Dermis blood vessel endothelial cell (primary cell): ENCODE results near the gene NPHP1. TPM values are rescaled to one million over a fixed set of nuclear protein-coding genes. Genes with fewer than 3 reads are reported as not detected.
"Not testable (repeated sequence)": the region's sequence is repeated elsewhere in the genome, so short reads cannot be mapped to it uniquely, and the experiment has no call there.

Experiments used
- DNase-seq: peaks from one replicate; pipeline ENCODE4 v3.0.0; 2010
- total RNA-seq: library from RNA; depleted of rRNA; stranded (reverse); fragments of >200 nt; gene quantifications from 2 replicates; pipeline ENCODE4 v1.2.3, GENCODE V29; 2014

The NPHP1 gene
- total RNA-seq: 2.9 TPM in 2 replicates

DNA sequence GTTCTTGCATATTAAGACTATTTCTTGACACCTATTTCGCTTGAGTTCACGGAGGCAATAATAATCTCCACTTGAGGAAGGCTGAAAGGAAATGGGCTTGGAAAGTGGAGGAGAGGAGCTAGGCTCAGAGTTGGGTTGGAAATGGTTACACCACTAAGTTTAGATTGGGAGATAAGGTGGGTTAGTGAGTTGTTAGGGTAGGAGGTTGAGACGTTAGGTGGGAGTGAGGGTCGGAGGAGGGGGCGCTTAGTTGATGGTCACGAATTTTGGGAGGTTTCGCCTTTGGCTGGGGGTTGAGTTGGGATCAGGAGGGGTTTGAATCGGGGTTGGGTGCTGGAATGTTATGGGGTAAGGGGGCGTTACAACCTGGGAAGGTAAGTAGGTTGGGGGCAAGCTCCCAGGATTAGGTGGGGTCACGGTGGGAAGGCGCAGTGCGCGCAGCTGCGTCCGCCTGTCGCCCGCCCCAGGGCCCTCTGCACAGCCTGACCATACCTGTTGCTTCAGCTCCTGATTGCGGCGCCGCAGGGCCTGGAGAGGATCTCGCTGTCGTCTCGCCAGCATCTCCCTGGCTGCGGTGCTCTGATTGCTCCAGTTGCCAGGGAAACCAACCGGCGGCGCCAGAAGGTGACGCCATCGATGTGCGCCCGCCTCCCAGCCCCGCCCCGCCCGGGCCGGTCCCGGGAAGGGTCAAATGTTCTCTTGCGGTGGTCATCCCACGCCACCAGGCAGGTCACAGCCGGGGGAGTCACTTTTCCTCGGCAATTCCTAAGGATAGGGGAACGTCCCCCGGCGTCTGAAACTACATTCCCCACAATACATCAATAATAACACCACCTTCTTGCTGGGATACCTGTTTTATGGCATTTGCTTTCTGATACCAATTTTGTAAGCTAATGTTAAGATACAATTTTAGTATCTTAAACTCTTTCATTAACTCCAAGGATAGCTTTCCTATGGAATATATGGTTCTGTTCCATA, at the start of gene NPHP1:
NPHP1 (minus strand) TSS at position 606 of the 978 bp plus-strand sequence; CDS start at position 561, 45 bp downstream.
- peak; percentile 88 for DNase-seq

DNA sequence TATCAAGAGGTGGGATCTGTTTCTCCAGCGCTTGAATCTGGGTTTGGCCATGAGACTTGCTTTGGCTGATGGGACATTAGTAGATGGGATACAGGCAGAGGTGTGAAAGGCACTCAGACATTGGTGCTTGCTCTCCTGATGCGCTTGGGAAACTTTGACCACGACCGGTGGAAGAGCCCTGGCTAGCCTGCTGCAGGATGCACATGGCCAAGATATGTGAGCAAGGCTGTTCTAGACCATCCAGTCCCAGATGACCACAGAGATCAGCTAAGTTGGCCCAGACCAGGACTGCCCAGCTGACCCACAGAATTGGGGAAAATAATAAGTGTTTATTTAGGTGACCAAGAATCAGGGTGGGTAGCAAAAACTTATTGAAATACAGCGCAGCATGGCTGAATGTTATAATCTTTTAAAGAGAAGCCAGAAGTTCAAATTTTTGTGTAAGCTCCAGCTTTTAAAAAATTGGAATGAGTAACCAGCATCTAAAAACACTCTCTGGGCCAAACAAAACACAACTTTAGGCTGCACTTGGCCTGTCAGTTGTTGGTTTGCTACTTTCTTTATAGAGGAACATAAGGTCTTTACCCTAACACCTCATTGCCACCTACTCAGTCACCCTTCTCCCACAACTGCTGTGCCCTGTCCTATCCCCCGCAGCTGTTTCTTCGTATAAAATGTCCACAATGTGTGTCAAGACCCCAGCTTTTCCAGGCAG, 43.4 kb upstream of the NPHP1 start:
- DNase-seq: not testable (repeated sequence)

DNA sequence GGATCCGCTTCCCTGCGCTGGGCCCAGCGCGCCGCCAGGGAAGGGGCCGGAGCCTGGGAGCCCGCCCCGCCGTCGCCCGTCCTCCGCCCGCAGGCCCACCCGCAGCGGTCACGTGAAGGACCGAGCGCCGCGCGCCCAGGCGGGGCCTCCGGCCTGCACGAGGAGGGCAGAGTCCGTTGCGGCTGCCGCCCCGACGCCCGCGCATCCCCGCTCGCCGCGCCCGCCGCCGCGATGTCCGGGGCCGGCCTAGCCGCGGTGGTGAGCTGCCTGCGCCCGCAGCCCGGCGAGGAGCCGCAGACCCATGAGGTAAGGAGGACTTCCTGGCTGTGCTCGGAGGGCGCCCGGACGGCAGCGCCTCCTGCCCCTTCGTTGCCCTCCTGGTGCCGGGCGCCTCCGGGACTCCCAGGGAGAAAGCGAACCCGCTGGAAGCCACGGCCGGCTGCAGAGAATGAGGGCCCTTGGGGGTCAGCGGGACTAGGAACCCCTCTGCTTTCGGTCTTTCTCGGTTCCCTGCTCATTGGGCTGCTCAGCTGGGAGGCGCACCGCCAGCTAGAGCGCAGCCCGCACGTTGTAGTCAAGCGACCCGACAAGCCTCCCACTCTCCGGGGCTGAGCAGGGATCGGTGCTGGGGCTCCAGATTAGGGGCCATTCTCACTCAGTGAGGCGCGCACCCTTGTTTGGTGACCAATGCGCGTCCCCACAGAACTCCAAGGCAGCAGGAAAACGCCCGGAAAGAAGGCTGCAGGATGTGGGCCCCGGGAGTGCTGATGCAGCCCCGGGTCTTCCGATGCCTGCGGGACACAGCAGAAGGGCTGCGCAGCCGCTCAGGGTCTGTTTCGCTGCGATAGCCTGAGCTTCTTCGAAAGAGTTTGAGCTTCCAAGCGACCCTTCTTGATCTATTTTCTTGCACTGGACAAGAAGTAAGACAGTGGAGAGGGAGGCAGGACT, 40.9 kb upstream of the NPHP1 start:
- DNase-seq: not testable (repeated sequence)

DNA sequence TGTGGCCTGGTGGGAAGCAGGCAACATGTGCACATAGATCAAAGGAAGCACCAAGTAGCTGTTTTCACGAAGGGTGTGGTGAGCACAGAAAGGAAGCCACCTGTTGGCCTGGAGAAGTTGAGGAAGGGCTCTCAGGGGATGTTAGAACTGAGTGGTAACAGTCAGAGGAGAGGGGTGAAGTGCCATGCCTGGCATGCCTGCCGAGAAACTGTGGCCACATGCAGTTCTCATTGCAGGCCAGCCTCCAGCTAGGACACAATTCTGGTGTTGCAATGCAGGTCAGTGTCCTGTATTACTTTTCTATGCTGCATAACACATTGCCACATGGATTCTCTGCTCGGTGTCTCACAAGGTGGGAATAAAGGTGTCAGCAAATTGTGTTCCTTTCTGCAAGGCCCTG, 38.5 kb upstream of the NPHP1 start:
- DNase-seq: not testable (repeated sequence)

DNA sequence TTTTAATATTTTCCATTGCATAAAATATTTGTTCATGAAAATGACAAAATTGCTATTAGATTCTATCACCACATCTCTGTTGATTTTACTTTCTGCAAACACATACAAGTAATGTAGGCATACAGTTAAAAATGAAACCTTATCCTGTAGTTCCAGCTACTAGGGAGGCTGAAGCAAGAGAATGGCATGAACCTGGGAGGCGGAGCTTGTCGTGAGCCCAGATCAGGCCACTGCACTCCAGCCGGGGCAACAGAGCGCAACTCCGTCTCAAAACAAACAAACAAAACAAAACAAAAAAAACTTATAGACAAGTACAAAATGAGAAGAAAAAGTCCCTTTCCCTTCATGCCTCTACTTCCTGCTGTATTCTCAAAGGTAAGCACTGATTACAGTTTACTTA, 29.7 kb upstream of the NPHP1 start:
- DNase-seq: not testable (repeated sequence)

DNA sequence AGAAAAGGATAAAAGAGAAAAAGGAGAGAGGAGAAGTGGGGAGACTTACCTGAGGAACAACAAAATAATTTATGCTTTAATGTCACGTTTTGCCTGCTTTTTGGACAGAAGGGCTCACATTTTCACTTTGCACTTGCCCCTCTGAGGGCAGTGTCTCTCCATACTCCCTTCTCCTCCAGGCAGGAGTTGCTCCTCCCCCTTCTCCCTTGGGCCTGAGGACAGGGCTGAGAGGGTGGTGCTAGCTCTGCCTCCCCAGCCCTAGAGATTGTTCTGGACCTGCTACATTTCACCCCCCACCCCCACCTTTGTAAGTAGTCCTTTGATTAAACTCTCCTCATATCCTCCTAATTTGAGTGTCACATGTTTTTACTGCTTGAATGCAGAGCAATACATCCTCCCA, 25.1 kb upstream of the NPHP1 start:
- DNase-seq: not testable (repeated sequence)

DNA sequence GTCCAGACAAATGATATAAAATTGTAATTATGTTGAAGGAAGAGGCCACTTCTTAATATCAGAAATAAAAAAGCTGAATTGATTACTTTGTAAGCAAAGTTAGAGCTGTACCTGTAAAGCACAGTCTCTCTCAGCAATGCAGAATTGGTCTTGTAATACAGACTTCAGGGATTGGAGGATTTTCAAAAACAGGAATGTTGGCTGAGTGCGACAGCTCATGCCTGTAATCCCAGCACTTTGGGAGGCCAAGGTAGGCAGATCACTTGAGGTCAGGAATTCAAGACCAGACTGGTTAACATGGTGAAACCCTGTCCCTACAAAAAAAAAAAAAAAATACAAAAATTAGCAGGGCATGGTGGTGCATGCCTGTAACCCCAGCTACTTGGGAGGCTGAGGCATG, 17.8 kb upstream of the NPHP1 start:
- DNase-seq: not testable (repeated sequence)

DNA sequence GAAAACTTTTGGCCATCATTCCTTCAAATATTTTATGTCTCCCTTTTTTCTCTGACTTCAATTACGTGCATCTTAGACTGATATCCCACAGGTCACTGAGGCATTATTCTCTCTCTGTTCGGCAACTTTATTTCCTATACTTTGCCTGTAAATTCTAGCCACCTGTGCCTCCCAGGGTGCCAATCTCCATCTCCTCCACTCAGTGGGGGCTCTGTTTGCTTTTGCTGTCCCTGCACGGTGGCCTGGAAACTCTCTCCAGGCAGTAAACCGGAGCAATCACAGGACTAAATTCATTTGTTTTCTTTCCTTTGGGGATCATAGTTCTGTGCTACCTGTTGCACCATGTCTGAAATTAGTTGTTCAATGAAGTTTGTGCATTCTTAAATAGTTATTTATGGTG, 17.1 kb upstream of the NPHP1 start:
- no peak for DNase-seq

DNA sequence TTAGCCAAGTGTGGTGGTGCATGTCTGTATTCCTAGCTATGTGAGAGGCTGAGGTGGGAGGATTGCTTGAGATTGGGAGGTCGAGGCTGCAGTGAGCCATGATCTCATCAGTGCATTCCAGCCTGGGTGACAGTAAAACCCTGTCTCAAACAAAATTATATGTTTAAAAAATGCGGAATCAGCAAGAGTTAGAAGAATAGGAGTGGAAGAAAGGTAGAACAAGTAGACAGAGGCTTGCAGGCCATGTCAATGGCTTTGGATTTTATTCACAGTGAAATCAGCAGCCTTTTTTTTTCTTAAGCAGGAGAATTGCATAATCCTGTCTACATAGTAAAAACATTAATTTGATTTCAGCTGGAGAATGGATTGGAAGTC, 15.4 kb upstream of the NPHP1 start:
- DNase-seq: no peak

DNA sequence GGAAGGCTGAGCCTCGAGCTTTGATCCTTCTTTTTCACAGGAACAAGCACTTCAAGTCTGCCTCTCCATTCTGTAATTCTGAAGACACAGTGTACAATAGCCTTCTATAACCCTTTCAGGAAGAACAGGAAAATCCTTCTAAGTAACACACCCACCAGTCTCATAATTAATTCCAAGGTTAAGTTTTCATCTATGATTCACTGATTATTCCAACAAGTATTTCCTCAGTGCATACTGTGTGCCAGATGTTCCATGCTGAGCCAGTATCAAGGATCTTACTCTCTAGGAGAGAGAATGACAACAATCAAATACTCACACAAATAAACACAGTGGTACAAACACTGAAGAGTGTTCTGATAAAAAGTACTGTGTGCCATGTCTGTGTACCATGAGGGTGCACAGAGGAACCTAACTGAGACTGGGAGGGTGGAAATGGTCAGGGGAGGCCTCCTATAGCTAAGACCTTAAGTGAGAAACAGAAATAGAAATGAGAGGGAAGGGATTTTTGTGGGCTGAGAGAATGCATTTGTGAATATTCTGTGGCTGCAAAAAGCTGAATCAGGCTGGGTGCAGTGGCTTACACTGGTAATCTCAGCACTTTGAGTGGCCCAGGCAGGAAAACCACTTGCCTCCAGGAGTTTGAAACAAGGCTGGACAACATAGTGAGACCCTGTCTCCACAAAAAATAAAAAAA, 14.8 kb upstream of the NPHP1 start:
- DNase-seq: peak; percentile 54

DNA sequence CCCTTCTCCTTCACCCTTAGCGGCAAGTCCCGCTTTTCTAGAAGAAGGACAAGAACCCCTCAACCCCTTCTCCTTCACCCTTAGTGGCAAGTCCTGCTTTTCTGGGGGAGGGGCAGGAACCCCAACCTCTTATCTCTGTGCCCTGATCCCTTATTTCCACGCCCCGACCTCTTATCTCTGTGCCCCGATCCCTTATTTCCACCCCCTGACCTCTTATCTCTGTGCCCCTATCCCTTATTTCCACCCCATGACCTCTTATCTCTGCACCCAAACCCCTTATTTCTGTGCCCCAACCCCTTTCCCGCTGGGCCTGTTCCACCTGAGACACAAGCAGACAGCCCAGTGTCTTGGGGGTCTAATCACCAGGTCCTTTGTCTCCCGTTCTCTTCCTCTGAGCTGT, 14.1 kb upstream of the NPHP1 start:
- DNase-seq: not testable (repeated sequence)

DNA sequence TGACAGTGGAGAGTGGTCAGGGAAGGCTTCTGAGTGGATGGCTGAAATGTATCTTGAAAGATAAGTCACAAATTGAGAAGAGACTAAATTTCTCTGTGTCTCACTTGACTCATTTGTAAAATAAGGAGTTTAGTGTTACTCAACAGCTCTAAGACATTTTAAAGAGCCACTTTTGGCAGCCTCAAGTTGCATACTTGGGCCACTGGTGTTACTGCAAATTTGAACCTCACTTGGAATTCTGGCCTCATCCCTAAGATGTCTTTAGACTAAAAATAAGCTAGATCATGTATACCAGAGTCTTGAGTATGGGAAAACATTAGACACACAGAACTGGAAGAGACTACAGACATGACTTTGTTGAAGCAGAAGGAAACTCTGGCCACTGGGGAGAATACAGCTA, 12.0 kb upstream of the NPHP1 start:
- DNase-seq: no peak

DNA sequence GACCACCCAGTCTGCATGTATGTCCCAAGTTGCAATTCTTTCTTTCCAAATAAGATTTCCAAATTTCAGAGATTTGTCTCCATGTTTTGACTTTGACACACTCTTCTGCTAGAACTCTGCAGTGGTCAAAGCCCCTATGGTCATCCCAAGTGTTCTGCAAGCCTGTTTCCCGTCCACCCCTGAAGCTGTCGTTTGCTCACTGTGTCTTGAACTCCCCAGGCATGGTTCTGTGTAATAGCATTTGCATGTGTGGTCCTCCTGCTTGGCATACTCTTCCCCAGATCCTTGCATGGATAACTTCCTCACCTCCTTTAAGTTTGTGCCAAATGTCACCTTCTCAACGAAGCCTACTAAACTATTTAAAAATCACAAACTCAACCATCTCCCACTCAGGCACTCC, 11.4 kb upstream of the NPHP1 start:
- DNase-seq: no peak

DNA sequence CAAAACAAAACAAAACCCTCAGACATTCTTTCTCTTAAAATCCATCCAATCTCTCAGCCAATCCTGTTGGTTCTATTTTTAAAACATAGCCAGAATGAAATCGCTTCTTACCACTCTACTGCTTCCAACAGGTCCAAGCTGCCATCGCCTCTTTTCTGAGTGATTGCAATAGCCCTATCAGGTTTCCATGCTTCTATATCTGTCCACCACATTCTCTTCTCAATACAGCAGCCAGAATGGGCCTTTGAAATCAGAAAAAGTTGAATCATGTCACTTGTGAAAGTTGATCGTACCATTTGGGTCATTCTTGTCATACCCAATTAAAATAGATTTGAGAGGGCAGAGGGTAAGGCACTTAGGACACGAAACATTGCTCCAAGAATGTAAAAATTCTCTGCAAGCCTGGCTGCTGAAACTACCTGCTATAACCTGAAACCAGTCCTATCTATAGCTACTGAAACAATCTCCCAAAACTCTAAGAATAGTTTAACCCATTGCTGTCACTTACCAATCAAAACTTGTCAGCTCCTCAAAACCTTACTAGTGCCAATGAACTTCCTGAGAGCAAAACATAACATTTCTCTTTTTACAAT, 10.8 kb upstream of the NPHP1 start:
- no peak for DNase-seq

DNA sequence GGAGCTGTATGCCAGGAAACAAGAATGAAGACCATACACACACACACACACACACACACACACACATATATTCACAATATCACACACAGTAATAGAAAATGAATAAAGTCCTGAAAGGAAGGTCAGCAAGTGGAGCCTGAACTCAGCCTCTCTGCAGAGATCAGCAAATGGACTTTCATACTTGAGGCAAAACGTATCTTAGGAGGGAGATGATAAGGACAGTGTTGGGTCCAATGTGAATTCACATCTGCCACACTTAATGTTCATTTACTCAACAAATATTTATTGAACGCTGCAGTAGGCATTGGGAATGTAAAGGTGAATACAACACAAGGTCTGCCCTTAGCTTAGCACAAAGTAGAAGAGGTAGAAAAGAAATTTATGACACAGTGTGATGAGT, 10.3 kb upstream of the NPHP1 start:
- DNase-seq: no peak

DNA sequence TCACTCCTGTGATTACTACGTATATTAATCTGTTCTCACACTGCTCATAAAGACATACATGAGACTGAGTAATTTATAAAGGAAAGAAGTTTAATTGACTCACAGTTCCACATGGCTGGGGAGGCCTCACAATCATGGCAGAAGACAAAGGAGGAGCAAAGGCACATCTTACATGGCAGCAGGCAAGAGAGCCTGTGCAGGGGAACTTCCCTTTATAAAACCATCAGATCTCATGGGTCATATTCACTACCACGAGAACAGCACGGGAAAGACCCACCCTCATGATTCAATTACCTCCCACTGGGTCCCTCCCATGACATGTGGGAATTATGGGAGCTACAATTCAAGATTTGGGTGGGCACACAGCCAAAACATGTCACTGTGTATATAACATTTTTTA, 8.7 kb upstream of the NPHP1 start:
- DNase-seq: not testable (repeated sequence)

DNA sequence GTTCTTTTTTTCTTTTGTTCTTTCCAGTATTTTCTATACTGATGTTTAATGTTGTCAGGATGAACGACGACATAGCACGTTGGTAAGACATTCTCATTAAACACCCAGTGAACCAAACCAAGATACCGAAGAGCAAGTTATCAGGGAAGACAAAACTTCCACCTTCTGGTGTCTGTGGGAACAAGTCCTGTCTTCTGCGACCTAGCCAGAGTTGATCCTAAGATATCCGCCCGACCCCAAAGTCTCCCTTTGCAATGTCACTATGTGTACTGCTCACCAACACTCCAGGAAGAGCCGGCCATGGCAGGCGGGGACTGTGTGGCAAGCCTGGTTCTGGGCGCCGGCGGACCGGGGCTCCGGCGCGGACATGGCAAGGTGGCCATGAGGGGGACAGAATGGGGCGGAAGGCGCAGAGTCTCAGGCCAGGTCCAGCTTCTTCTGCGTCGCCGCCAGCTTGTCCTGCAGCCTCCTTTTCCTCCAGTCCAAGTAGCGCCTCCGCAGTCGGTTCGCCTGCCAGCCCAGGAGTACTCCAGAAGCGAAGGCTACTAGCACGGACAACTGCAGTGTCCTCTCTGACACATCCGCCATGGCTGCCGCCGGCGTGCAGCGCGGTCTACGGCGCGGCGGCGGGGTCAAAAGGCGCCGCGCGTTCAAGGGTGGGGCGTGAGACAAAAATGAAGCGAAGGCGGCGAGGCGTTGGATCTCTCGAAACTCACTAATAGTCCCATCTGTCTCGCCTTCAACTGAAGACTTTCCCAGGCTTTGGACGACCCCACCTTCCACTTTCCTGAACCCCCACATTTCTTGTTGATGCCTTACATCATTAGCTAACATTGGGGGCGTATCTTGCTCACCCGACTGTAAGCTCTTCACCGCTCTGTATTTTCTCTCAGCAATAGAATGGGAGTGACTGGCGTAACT, 7.4 kb upstream of the NPHP1 start, which contains the start of gene MTLN:
MTLN (minus strand) TSS at position 610 of the 921 bp plus-strand sequence; CDS start at position 588, 22 bp downstream.
- peak; percentile 83 for DNase-seq

DNA sequence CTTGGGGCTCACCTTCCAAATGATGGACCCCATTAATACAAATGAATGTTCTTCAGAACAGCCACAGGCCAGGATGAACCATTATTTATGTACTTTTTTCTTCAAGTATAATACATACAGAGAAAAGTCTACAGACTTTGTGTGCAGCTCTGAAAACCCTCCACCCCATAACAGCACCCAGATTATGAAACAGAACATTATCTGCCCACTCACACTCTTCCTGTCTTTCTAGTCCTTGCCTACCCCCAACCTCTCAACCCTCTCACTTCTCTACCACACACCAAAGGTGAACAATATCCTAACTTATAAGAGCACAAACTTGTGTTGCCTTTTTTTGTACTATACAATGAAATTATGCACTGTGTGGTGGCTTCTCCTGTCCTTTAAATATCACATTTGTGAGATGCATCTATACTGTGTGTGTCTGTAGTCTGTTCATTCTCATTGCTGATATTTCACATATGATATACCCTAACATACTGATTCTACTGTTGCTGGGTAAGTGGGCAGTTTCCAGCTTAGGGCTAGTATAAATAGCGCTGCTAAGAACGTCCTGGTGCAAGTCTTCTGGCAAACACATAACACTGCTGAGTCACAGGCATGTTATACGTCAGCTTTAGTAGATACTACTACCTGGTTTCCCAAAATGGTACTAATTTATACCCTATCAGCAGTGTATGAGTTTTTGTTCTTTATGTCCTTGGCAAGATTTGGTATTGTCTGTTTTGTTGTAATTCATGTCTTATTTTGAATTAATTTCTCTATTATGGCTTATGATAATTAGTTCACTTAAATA, 1.0 kb upstream of the NPHP1 start:
- no peak for DNase-seq

DNA sequence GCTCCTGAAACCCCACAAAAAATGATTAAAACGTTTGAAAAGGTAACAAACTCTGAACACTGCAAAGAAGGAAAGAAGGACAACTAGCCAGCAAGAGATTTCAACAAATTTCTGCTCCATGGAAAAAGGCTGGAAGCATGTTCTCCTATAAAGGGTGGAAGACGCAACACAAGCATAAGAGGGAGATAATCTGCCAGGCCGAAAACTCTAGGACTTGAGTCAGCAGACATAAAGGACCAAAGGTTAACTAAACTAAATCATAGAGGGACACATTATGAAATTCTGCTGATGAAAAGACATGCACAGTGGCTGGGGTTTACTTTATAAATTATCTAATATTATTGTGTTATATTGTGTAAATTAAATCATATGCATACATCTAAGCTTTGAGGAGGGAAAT, 6.8 kb downstream of the NPHP1 start:
- DNase-seq: no peak
